SK-N-MC (cell line): ENCODE measurements around the gene PPP1R3G.

Source experiments
- EZH2 ChIP-seq: fragments of 200-600 bp; sonication (generic); IDR thresholded peaks from one replicate; pipeline ENCODE4 v1.6.1; 2017; ENCODE audit warnings: antibody characterized with exemption
- POLR2AphosphoS5 ChIP-seq: IDR thresholded peaks from 2 replicates; pipeline ENCODE4 v1.6.1; 2012; ENCODE audit warnings: mild to moderate bottlenecking, low read depth, low read length, borderline replicate concordance

GRCh38 chr6:5058254-5058653, 26.9 kb upstream of the PPP1R3G start:
- no peak for TF ChIP-seq EZH2
- no peak for TF ChIP-seq POLR2AphosphoS5
